Upper lobe of right lung (tissue), 1 donor: ENCODE measurements around the gene SFXN4. TPM values are rescaled to one million over a fixed set of nuclear protein-coding genes. Genes with fewer than 3 reads are reported as not detected.
A peak's percentile ranks its signal among the peaks of the same experiment; 100 is the strongest.
"Not testable (repeated sequence)": the region's sequence is repeated elsewhere in the genome, so short reads cannot be mapped to it uniquely, and the experiment has no call there.

ENCODE experiments used
- ATAC-seq: fragments of 200-7000 bp; cut with Tn5 transposase; one replicate; pipeline ENCODE4 v1.9.1; 2020; ENCODE audit warnings: mild to moderate bottlenecking, moderate library complexity
- DNase-seq: peaks from one replicate; pipeline ENCODE4 v3.0.0-alpha.2; 2020
- H3K27ac ChIP-seq: fragments of 200-600 bp; one replicate; pipeline ENCODE4 v1.8.0; 2022
- H3K27me3 ChIP-seq: fragments of 200-600 bp; one replicate; pipeline ENCODE4 v1.8.0; 2022; ENCODE audit warnings: mild to moderate bottlenecking
- H3K36me3 ChIP-seq: fragments of 200-600 bp; one replicate; pipeline ENCODE4 v1.8.0; 2022
- H3K4me1 ChIP-seq: fragments of 200-600 bp; one replicate; pipeline ENCODE4 v1.8.0; 2022
- H3K4me3 ChIP-seq: fragments of 200-600 bp; one replicate; pipeline ENCODE4 v1.8.0; 2022; ENCODE audit warnings: mild to moderate bottlenecking
- H3K9me3 ChIP-seq: fragments of 200-600 bp; one replicate; pipeline ENCODE4 v1.8.0; 2022
- intact Hi-C: fragments of 100-400 bp; cut with DNase I; formaldehyde crosslinking; loops from one replicate; pipeline ENCODE4 v1.11.0; 2022
- total RNA-seq: library from RNA; stranded (reverse); fragmentation: NEBNext Ultra II Directional; extraction: Animal tissue kit (Norgen Biotek cat#: 25700); gene quantifications from one replicate; pipeline ENCODE4 v1.2.1, GENCODE V29; 2021
- TF ChIP-seq, protein P1 (sequence below): fragments of 200-600 bp; IDR thresholded peaks from one replicate; pipeline ENCODE4 v1.8.0; 2022; ENCODE audit warnings: antibody characterized with exemption
- donor health status: DM: no; HTN: yes; CAD: no; lungs with severe emphysema.

Gene SFXN4
- total RNA-seq, 1 donor from 2014 or later = 20.8 TPM

DNA sequence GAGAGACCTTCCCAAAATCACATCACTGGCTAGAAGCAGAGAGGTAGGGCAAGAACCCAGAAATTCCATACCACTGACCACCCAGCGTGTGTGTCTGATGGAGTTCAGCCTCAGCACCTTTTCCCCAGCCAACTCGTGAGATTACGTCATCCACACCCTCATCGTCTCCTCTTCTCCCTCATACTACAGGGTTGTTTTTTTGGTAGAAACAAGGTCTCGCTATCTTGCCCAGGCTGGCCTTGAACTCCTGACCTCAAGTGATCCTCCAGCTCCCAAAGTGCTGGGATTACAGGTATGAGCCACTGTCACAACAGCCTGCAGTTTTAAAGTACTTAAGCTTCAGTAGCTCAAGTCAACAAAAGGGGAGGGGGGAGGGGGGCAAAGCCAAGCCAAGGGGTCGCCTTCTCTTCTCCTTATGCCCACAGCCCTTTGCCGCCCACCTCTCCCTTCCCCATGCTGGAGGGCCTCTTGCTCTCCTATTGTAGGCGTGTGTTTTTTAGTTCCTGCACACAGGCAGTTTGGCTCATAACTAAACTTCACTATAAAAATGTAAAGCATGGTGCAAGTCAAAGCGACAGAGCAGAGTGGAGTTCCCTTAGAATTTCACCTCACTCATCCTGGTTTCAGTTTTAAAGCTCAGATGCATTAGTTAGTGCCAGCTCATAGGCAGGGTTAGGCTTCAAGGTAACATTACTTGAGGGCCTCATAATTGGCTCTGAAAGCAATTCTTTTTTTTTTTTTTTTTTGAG is 18.3 kb upstream of the SFXN4 start:
- Histone ChIP-seq H3K4me1 (peaks cover 3% of the 10 kb centered on the region), H3K27me3 (no peaks in the 10 kb centered on the region), H3K4me3 (no peak overlapping the region), H3K36me3 (no peaks in the 10 kb centered on the region), H3K27ac (no peak overlapping the region), H3K9me3 (no peaks in the 10 kb centered on the region)
- TF ChIP-seq, protein P1, sequence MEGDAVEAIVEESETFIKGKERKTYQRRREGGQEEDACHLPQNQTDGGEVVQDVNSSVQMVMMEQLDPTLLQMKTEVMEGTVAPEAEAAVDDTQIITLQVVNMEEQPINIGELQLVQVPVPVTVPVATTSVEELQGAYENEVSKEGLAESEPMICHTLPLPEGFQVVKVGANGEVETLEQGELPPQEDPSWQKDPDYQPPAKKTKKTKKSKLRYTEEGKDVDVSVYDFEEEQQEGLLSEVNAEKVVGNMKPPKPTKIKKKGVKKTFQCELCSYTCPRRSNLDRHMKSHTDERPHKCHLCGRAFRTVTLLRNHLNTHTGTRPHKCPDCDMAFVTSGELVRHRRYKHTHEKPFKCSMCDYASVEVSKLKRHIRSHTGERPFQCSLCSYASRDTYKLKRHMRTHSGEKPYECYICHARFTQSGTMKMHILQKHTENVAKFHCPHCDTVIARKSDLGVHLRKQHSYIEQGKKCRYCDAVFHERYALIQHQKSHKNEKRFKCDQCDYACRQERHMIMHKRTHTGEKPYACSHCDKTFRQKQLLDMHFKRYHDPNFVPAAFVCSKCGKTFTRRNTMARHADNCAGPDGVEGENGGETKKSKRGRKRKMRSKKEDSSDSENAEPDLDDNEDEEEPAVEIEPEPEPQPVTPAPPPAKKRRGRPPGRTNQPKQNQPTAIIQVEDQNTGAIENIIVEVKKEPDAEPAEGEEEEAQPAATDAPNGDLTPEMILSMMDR = no peak
- DNase-seq (peak; percentile 13), ATAC-seq (no peak)
- intact Hi-C loops = no loop called here

DNA sequence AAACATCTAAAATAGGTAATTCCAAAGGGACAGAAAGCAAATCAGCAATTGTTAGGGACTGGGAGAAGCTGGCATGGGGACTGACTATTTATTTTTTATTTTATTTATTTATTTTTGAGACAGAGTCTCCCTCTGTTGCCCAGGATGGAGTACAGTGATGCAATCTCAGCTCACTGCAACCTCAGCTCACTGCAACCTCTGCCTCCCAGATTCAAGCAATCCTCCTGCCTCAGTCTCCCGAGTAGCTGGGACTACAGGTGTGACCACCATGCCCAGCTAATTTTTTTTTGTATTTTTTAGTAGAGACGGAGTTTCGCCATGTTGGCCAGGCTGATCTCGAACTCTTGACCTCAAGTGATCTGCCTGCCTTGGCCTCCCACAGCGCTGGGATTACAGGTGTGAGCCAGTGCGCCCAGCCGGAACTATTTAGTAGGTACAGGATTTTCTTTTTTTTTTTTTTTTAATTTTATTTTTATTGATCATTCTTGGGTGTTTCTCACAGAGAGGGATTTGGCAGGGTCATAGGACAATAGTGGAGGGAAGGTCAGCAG is 15.4 kb upstream of the SFXN4 start:
- H3K4me1 ChIP-seq, H3K9me3 ChIP-seq, H3K27me3 ChIP-seq, H3K36me3 ChIP-seq, DNase-seq, H3K27ac ChIP-seq, H3K4me3 ChIP-seq, ATAC-seq, intact Hi-C loops: not testable (repeated sequence)

DNA sequence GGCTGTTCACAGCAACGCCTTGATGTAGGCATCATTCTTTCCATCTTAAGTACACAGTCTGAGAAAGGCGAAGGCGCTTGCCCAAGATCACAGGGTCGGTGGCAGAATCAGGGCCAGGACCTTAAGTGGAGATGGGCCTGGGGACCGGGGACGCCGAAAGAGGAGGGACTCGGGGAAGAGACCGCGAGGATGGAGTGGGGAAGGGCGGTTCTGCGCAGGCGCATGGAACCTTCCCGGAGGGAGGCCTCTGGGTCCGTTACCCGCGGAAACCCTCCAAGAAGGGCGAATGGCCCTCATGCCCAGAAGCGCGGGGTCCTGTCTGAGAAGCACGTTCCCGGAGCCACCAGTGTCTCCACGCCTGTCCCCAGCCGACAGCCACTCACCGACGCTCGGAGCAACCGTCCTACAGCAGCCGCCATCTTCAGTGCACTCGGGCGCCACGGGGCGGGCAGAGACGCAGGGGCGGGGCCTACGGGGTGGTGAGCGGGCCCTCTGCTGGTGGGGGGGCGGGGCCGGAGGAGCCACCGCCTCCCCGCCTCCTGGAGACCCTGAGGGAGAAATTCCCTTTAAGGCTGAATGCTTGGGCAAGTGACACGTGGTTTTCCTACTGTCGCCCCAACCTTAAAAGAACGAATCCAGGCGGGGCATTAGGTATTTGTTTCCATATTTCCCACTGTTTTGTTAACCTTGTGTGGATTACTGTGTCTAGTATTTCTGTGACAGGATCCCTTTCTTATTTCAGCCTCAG is 13.0 kb upstream of the SFXN4 start, which contains the start of gene PRDX3:
Gene PRDX3, minus strand, starts transcription at position 441 of the 748 bp plus-strand sequence. Its CDS starts 22 bp downstream, at position 419.
- Histone ChIP-seq H3K27ac (peak within 1 kb of the TSS; percentile 74), H3K4me3 (peak within 1 kb of the TSS; percentile 65), H3K36me3 (peaks cover 16% of the 10 kb centered on the region), H3K4me1 (peaks cover 7% of the 10 kb centered on the region), H3K9me3 (no peaks in the 10 kb centered on the region), H3K27me3 (no peaks in the 10 kb centered on the region)
- ATAC-seq (peak; percentile 100), DNase-seq (peak; percentile 97)
- intact Hi-C loops = no loop called here
- TF ChIP-seq, protein P1 = peak; percentile 16

DNA sequence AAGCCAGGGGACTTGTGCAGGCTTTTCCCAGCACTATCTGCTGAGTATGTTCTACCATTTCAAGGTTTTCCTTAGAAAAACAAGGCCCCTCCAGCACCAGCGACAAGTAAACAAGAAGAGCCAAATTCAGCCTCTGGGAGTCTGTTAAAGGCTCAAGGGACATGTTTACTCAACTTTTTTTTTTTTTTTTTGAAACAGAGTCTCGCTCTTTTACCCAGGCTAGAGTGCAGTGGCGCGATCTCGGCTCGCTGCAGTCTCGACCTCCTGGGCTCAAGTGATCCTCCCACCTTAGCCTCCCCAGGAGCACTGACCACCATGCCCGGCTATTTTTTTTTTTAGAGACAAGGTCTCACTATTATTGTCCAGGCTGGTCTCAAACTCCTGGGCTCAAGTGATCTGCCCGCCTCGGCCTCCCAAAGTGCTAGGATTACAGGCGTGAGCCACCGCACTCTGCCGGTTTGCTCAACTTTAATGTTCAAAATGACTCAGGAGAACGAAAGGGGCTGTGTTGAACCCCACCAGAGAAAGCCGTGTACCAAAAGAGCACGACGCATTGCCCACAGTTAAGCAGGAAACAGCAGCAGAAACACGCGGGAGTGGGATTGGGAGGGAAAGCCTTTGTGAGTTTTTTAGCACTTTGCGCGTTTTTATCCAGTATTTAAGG is 12.3 kb upstream of the SFXN4 start:
- H3K4me3 ChIP-seq = peak overlapping the region; percentile 65
- peaks cover 23% of the 10 kb centered on the region for H3K36me3 ChIP-seq
- intact Hi-C loops = no loop called here
- no peaks in the 10 kb centered on the region for H3K27me3 ChIP-seq
- no peaks in the 10 kb centered on the region for H3K9me3 ChIP-seq
- no peak for ATAC-seq
- peak overlapping the region; percentile 74 for H3K27ac ChIP-seq
- peaks cover 7% of the 10 kb centered on the region for H3K4me1 ChIP-seq
- no peak for DNase-seq
- TF ChIP-seq, protein P1 = no peak

DNA sequence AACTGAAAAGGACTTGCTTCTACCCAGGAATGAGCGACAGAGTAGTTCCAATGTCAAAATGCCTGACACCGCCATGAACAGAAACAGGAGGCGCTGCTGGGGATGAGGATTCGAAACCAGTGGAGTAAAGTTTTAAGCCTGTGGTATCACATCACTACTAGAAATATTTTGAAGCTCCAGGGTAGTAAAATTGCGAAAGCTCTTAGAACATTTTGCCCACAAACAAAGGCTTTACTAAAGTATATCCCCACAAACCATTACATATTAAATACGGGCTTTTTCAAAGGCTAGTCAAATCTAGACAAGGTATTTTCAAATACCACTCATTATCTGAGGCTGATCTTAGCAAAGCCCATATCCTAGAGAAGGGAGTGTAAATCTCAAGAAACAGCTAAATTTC is 10.7 kb upstream of the SFXN4 start:
- intact Hi-C loops = no loop called here
- Histone ChIP-seq H3K4me3 (no peak overlapping the region), H3K4me1 (peaks cover 7% of the 10 kb centered on the region), H3K27ac (no peak overlapping the region), H3K36me3 (peaks cover 40% of the 10 kb centered on the region), H3K27me3 (no peaks in the 10 kb centered on the region), H3K9me3 (no peaks in the 10 kb centered on the region)
- no peak for ATAC-seq
- TF ChIP-seq, protein P1 = no peak
- DNase-seq = no peak
